ENCODE results near the gene RASSF3. TPM values are rescaled to one million over a fixed set of nuclear protein-coding genes. Genes with fewer than 3 reads are reported as not detected.

The RASSF3 gene
- polyA plus RNA-seq, 3 donors: 6.6 to 77.9 (median 14.5) TPM

GRCh38 chr12:64716839-64717455 is 106.7 kb downstream of the RASSF3 start:
- Mint-ChIP-seq H3K27me3 (ENCODE audit: low read depth in 3 of 3) (no peaks in the 10 kb centered on the region), H3K4me1 (peaks cover 46% of the 10 kb centered on the region), H3K27ac (peak overlapping the region in 3 of 7 donors; percentile 3 to 31 (median 10)), H3K36me3 (peaks cover 77 to 84% of the 10 kb centered on the region in 2 donors), H3K4me3 (no peak overlapping the region), H3K9me3 (no peaks in the 10 kb centered on the region)
- Histone ChIP-seq H4K20me1 (ENCODE audit: insufficient read depth, low read length) (peaks cover 6% of the 10 kb centered on the region), H3K27me3 (ENCODE audit: control insufficient read depth in 2 of 2, insufficient read depth in 2 of 2, low read length in 2 of 2) (no peaks in the 10 kb centered on the region), H3K9me3 (replicated peaks in 1 of 2; ENCODE audit: control insufficient read depth in 1 of 2, insufficient read depth in 1 of 2, low read length in 2 of 2) (no peaks in the 10 kb centered on the region), H3K4me1 (ENCODE audit: control insufficient read depth in 1 of 2, insufficient read depth in 2 of 2, low read length in 2 of 2) (peaks cover 44 to 47% of the 10 kb centered on the region in 2 donors), H2AFZ (ENCODE audit: insufficient read depth, low read depth, low read length, poor library complexity, severe bottlenecking) (no peak overlapping the region), H3K79me2 (ENCODE audit: insufficient read depth, low read length) (peaks cover 4% of the 10 kb centered on the region), H3K27ac (ENCODE audit: low read depth in 1 of 2, low read length in 2 of 2) (peak overlapping the region in 1 of 2 donors; percentile 88), H3K36me3 (replicated peaks in 1 of 2; ENCODE audit: control insufficient read depth in 1 of 2, insufficient read depth in 2 of 2, low read length in 2 of 2) (peaks cover 61 to 77% of the 10 kb centered on the region in 2 donors), H3K9ac (ENCODE audit: insufficient read depth, low read length, poor library complexity, severe bottlenecking) (no peak overlapping the region), H3K4me3 (replicated peaks in 1 of 3; ENCODE audit: low read depth in 2 of 3, low read length in 3 of 3) (no peak overlapping the region), H3K4me2 (replicated peaks; ENCODE audit: extremely low read depth, low read length, poor library complexity, severe bottlenecking) (no peak overlapping the region)
- WGBS (ENCODE audit: insufficient coverage): 94% methylated on average over 2 of the region's 6 CpGs
- DNase-seq: no peak
- no peak for TF ChIP-seq CTCF (IDR thresholded peaks at IDR 0.05)
- intact Hi-C loops (cut with micrococcal nuclease): loop anchor here (5.0 kb wide), 1 partner anchor 40 kb away; the partner anchor contains the start of gene GNS (in 2 of the 2)

- no peaks in the 10 kb centered on the region for H3K9me3 Mint-ChIP-seq
- H3K79me2 ChIP-seq (ENCODE audit: insufficient read depth, low read length): peaks cover 4% of the 10 kb centered on the region
- H3K4me2 ChIP-seq (replicated peaks; ENCODE audit: extremely low read depth, low read length, poor library complexity, severe bottlenecking): peak overlapping the region; percentile 11
- no peak overlapping the region for H2AFZ ChIP-seq (ENCODE audit: insufficient read depth, low read depth, low read length, poor library complexity, severe bottlenecking)
- intact Hi-C loops (cut with micrococcal nuclease): loop anchor here (5.0 kb wide), 1 partner anchor 39 kb away; the partner anchor contains the start of gene GNS (in 2 of the 2)
- no peak overlapping the region for H3K4me3 ChIP-seq (replicated peaks in 1 of 3; ENCODE audit: low read depth in 2 of 3, low read length in 3 of 3)
- peaks cover 6% of the 10 kb centered on the region for H4K20me1 ChIP-seq (ENCODE audit: insufficient read depth, low read length)
- no peaks in the 10 kb centered on the region for H3K27me3 Mint-ChIP-seq (ENCODE audit: low read depth in 3 of 3)
- peaks cover 36 to 37% of the 10 kb centered on the region in 2 donors for H3K4me1 ChIP-seq (ENCODE audit: control insufficient read depth in 1 of 2, insufficient read depth in 2 of 2, low read length in 2 of 2)
- peaks cover 38% of the 10 kb centered on the region for H3K4me1 Mint-ChIP-seq
- peak overlapping the region in 6 of 7 donors; percentile 46 to 90 (median 73) for H3K27ac Mint-ChIP-seq
- no peaks in the 10 kb centered on the region for H3K27me3 ChIP-seq (ENCODE audit: control insufficient read depth in 2 of 2, insufficient read depth in 2 of 2, low read length in 2 of 2)
- DNase-seq: no peak
- H3K9me3 ChIP-seq (replicated peaks in 1 of 2; ENCODE audit: control insufficient read depth in 1 of 2, insufficient read depth in 1 of 2, low read length in 2 of 2): no peaks in the 10 kb centered on the region
- WGBS (ENCODE audit: insufficient coverage): 67% methylated on average over 1 of the region's 1 CpG
- H3K36me3 Mint-ChIP-seq: peaks cover 82 to 85% of the 10 kb centered on the region in 2 donors
- H3K9ac ChIP-seq (ENCODE audit: insufficient read depth, low read length, poor library complexity, severe bottlenecking): no peak overlapping the region
- H3K4me3 Mint-ChIP-seq: no peak overlapping the region
- peak overlapping the region; percentile 19 to 69 for H3K27ac ChIP-seq (ENCODE audit: low read depth in 1 of 2, low read length in 2 of 2)
- peaks cover 73 to 84% of the 10 kb centered on the region in 2 donors for H3K36me3 ChIP-seq (replicated peaks in 1 of 2; ENCODE audit: control insufficient read depth in 1 of 2, insufficient read depth in 2 of 2, low read length in 2 of 2)
- no peak for TF ChIP-seq CTCF (IDR thresholded peaks at IDR 0.05)
Observed at GRCh38 chr12:64718649-64719048, 108.4 kb downstream of the RASSF3 start.

Measured in CD14-positive monocyte (primary cell).